Caco-2 (cell line): ENCODE measurements around the gene KATNAL1. TPM values are rescaled to one million over a fixed set of nuclear protein-coding genes. Genes with fewer than 3 reads are reported as not detected.

Experiments
- BruUV-seq: library from RNA; stranded (reverse); fragments of 400-500 nt; replicated peaks from 2 replicates; lab custom pipeline; 2021; lab: Mats Ljungman, UMichigan
- CTCF ChIA-PET: fragments of 300-600 bp; sonication (Branson Sonifier 250); formaldehyde crosslinking; loops from one replicate; lab custom pipeline; 2022; ENCODE audit warnings: antibody characterized with exemption; lab: Charles Lee
- POLR2A ChIA-PET: fragments of 300-600 bp; sonication (Branson Sonifier 250); formaldehyde crosslinking; loops from one replicate; lab custom pipeline; 2022; ENCODE audit warnings: antibody characterized with exemption; lab: Charles Lee
- DNase-seq, 2 experiments: peaks; one replicate each; pipeline versions ENCODE4 v3.0.0 to v3.0.0-alpha.2; 2020 to 2022
- H3K27me3 ChIP-seq: replicated peaks from 2 replicates; pipeline ENCODE4 v1.6.0; 2011; ENCODE audit warnings: low read length; ENCODE audit not compliant: control insufficient read depth, insufficient read depth
- H3K36me3 ChIP-seq: 2 replicates; pipeline ENCODE4 v1.5.1; 2011; ENCODE audit warnings: low read length; ENCODE audit not compliant: control insufficient read depth, insufficient read depth
- H3K4me1 ChIP-seq: fragments of 250-450 bp; sonication (Bioruptor Pico); 2 replicates; pipeline ENCODE4 v1.5.1; 2020; ENCODE audit warnings: mild to moderate bottlenecking
- H3K4me3 ChIP-seq: 2 replicates; pipeline ENCODE4 v1.5.1; 2011; ENCODE audit warnings: low read depth, mild to moderate bottlenecking, control low read depth, low read length
- H3K9me3 ChIP-seq: fragments of 250-450 bp; sonication (Bioruptor Pico); 2 replicates; pipeline ENCODE4 v1.5.1; 2020; ENCODE audit warnings: mild to moderate bottlenecking, moderate library complexity
- H3K27ac Mint-ChIP-seq: one replicate; pipeline ENCODE4 v1.8.0; 2022; ENCODE audit warnings: mixed read lengths; ENCODE audit not compliant: unreplicated experiment
- H3K27me3 Mint-ChIP-seq: one replicate; pipeline ENCODE4 v1.8.0; 2022; ENCODE audit warnings: mixed read lengths; ENCODE audit not compliant: insufficient read depth, unreplicated experiment
- H3K36me3 Mint-ChIP-seq: one replicate; pipeline ENCODE4 v1.8.0; 2022; ENCODE audit warnings: mild to moderate bottlenecking, mixed read lengths; ENCODE audit not compliant: insufficient read depth, unreplicated experiment
- H3K4me1 Mint-ChIP-seq: one replicate; pipeline ENCODE4 v1.8.0; 2022; ENCODE audit warnings: low read depth, mixed read lengths; ENCODE audit not compliant: unreplicated experiment
- H3K4me3 Mint-ChIP-seq: one replicate; pipeline ENCODE4 v1.8.0; 2022; ENCODE audit warnings: mild to moderate bottlenecking, moderate library complexity, mixed read lengths; ENCODE audit not compliant: unreplicated experiment
- H3K9me3 Mint-ChIP-seq: one replicate; pipeline ENCODE4 v1.8.0; 2022; ENCODE audit warnings: mixed read lengths; ENCODE audit not compliant: unreplicated experiment
- intact Hi-C: fragments of 100-400 bp; cut with micrococcal nuclease; formaldehyde crosslinking; loops from one replicate; pipeline ENCODE4 v1.10.0; 2022; ENCODE audit not compliant: unreplicated experiment
- total RNA-seq: library from RNA; stranded (reverse); gene quantifications from 2 replicates; pipeline ENCODE4 v1.2.3, GENCODE V29; 2022
- TF ChIP-seq, protein P1 (sequence below), 2 experiments: fragments of 200-600 bp in 1 of 2; IDR thresholded peaks; 1 replicate in 1 of 2; 2 replicates in 1 of 2; pipeline versions ENCODE4 v1.5.1 to v1.8.0; 2011 to 2022; ENCODE audit warnings: antibody characterized with exemption in 1 of 2, control low read depth in 1 of 2, inconsistent platforms in 1 of 2, low read depth in 1 of 2, low read length in 1 of 2, mild to moderate bottlenecking in 1 of 2, moderate library complexity in 1 of 2; ENCODE audit not compliant: insufficient read depth in 1 of 2, severe bottlenecking in 1 of 2, unreplicated experiment in 1 of 2

The KATNAL1 gene
- total RNA-seq, 1 experiment from 2014 or later = 8.1 TPM

GRCh38 chr13:30169442-30169841 lies 137.9 kb downstream of the KATNAL1 start:
- no peaks in the 10 kb centered on the region for H3K4me1 ChIP-seq
- no peak for DNase-seq
- no peaks in the 10 kb centered on the region for H3K36me3 ChIP-seq
- H3K27me3 ChIP-seq = no peaks in the 10 kb centered on the region
- TF ChIP-seq, protein P1, sequence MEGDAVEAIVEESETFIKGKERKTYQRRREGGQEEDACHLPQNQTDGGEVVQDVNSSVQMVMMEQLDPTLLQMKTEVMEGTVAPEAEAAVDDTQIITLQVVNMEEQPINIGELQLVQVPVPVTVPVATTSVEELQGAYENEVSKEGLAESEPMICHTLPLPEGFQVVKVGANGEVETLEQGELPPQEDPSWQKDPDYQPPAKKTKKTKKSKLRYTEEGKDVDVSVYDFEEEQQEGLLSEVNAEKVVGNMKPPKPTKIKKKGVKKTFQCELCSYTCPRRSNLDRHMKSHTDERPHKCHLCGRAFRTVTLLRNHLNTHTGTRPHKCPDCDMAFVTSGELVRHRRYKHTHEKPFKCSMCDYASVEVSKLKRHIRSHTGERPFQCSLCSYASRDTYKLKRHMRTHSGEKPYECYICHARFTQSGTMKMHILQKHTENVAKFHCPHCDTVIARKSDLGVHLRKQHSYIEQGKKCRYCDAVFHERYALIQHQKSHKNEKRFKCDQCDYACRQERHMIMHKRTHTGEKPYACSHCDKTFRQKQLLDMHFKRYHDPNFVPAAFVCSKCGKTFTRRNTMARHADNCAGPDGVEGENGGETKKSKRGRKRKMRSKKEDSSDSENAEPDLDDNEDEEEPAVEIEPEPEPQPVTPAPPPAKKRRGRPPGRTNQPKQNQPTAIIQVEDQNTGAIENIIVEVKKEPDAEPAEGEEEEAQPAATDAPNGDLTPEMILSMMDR (IDR thresholded peaks at IDR 0.05; ENCODE audit: insufficient read depth in 1 of 2, low read depth in 1 of 2, low read length in 1 of 2, severe bottlenecking in 1 of 2, unreplicated experiment in 1 of 2) = no peak
- no peak overlapping the region for H3K4me3 ChIP-seq
- Mint-ChIP-seq H3K36me3 (no peaks in the 10 kb centered on the region), H3K27me3 (peaks cover 6% of the 10 kb centered on the region), H3K4me1 (no peaks in the 10 kb centered on the region), H3K4me3 (no peak overlapping the region), H3K27ac (no peak overlapping the region), H3K9me3 (no peaks in the 10 kb centered on the region)
- POLR2A ChIA-PET = no interaction called here
- CTCF ChIA-PET = interaction anchor here (1.0 kb wide), 1 partner anchor 37 kb away, joined by 5 read pairs; no protein-coding TSS in a partner anchor
- BruUV-seq = no TSS peak
- no peaks in the 10 kb centered on the region for H3K9me3 ChIP-seq
- intact Hi-C loops = no loop called here

DNA sequence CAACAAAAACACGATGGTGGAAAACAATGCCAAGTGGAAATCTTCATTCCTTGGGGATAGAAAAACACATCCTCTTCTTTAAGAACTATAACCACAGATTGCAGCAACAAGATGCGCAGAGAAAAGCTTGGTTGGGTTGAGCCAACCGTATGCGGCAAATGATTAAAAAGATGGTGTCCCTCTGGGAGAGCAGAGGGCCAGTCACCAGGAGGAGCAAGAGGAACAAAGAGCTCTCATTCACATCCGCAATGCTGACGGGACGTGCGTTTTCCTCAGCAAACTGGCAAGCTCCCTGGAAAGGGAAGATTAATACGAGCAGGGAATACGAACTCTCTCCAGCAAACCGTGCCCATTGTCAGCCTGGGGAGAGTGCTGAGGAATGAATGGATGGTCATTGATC lies 141.6 kb downstream of the KATNAL1 start:
- no TSS peak for BruUV-seq
- H3K27me3 Mint-ChIP-seq = peaks cover 6% of the 10 kb centered on the region
- no peak overlapping the region for H3K4me3 Mint-ChIP-seq
- TF ChIP-seq, protein P1 (IDR thresholded peaks at IDR 0.05; ENCODE audit: insufficient read depth in 1 of 2, low read depth in 1 of 2, low read length in 1 of 2, severe bottlenecking in 1 of 2, unreplicated experiment in 1 of 2) = no peak
- H3K9me3 Mint-ChIP-seq = no peaks in the 10 kb centered on the region
- H3K36me3 Mint-ChIP-seq = peaks cover 5% of the 10 kb centered on the region
- Histone ChIP-seq H3K36me3 (no peaks in the 10 kb centered on the region), H3K4me3 (no peak overlapping the region), H3K4me1 (no peaks in the 10 kb centered on the region), H3K27me3 (no peaks in the 10 kb centered on the region), H3K9me3 (no peaks in the 10 kb centered on the region; the same call in 1 of the 2 replicates)
- H3K4me1 Mint-ChIP-seq = no peaks in the 10 kb centered on the region
- no peak for DNase-seq
- H3K27ac Mint-ChIP-seq = no peak overlapping the region
- intact Hi-C loops = no loop called here
- POLR2A ChIA-PET = no interaction called here
- CTCF ChIA-PET = interaction anchor here (1.5 kb wide), 1 partner anchor 33 kb away, joined by 5 read pairs; no protein-coding TSS in a partner anchor

- TF ChIP-seq, protein P1 (IDR thresholded peaks at IDR 0.05; ENCODE audit: insufficient read depth in 1 of 2, low read depth in 1 of 2, low read length in 1 of 2, severe bottlenecking in 1 of 2, unreplicated experiment in 1 of 2) = no peak
- H3K36me3 Mint-ChIP-seq = peaks cover 5% of the 10 kb centered on the region
- H3K4me3 Mint-ChIP-seq = no peak overlapping the region
- no peak overlapping the region for H3K4me3 ChIP-seq
- H3K9me3 Mint-ChIP-seq = no peaks in the 10 kb centered on the region
- ChIA-PET CTCF (no interaction called here), POLR2A (no interaction called here)
- no peak for DNase-seq
- BruUV-seq = no TSS peak
- no peaks in the 10 kb centered on the region for H3K4me1 Mint-ChIP-seq
- H3K27me3 ChIP-seq = no peaks in the 10 kb centered on the region
- intact Hi-C loops = no loop called here
- H3K9me3 ChIP-seq = no peaks in the 10 kb centered on the region; the same call in 1 of the 2 replicates
- no peaks in the 10 kb centered on the region for H3K36me3 ChIP-seq
- H3K27me3 Mint-ChIP-seq = peaks cover 6% of the 10 kb centered on the region
- no peak overlapping the region for H3K27ac Mint-ChIP-seq
- H3K4me1 ChIP-seq = no peaks in the 10 kb centered on the region
These were observed 142.3 kb downstream of the KATNAL1 start for GRCh38 chr13:30165071-30165470.
